ENCODE results near the gene PCGF3. TPM values are rescaled to one million over a fixed set of nuclear protein-coding genes. Genes with fewer than 3 reads are reported as not detected.

Gene PCGF3
- total and polyA plus RNA-seq, 10 of the 15 experiments (the other 5 are each of a cell fraction or from before 2014, with no cell fraction given), result 2.2 to 43.8 (median 15.9) TPM

DNA sequence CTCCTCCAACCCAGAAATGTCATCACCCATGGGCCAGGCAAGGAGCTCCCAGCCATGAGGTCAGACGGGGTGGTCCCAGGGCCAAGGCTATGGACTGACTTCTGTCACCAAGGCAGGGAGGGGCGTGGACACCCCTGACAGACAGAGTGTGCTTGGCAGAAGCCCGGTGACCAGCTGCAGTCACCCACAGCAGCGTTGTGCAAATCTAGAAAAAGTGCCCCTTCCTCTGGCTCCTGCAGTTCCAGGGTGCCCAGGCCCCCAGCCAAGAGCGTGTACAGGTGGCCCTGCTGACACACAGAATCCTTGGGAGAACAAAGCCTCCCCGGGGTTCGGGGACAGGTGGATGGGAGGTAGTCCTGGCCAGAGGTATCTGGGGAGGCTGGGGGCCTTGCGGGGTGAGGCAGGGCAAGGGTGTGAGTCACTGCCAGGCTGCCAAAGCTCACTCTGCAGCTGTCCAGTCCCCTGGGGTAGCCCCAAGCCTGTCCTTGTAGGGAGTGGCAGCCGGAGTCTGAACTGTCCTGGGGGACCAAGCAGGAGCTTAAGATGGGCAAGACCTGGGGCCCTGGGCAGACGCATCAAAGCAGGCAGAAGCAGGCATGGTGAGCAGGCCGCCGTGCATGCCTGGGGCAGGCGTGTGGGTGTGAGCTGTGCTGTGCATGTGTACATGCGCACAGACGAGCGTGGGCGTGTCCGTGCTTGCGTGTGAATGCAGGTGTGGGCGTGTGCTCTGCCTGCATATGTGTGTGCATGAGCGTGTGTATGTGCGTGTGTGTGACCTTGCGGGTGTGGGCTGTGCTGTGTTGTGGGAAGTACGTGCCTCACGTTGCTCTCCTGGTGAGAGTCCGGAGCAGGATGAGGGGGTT, 28.0 kb upstream of the PCGF3 start (continued):
- TF ChIP-seq, protein P1, sequence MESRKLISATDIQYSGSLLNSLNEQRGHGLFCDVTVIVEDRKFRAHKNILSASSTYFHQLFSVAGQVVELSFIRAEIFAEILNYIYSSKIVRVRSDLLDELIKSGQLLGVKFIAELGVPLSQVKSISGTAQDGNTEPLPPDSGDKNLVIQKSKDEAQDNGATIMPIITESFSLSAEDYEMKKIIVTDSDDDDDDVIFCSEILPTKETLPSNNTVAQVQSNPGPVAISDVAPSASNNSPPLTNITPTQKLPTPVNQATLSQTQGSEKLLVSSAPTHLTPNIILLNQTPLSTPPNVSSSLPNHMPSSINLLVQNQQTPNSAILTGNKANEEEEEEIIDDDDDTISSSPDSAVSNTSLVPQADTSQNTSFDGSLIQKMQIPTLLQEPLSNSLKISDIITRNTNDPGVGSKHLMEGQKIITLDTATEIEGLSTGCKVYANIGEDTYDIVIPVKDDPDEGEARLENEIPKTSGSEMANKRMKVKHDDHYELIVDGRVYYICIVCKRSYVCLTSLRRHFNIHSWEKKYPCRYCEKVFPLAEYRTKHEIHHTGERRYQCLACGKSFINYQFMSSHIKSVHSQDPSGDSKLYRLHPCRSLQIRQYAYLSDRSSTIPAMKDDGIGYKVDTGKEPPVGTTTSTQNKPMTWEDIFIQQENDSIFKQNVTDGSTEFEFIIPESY (IDR thresholded peaks at IDR 0.05), result peak; percentile 84
- TF ChIP-seq BHLHE40 (IDR thresholded peaks at IDR 0.05; ENCODE audit: borderline replicate concordance in 1 of 2, low read depth in 2 of 2, low read length in 1 of 2) (peak; percentile 18 to 55; a peak in 1 of 4 replicates), PAX5 (IDR thresholded peaks at IDR 0.05; ENCODE audit: borderline replicate concordance, low read depth, low read length) (peak; percentile 64; the same call in 1 of the 2 replicates), HDGF (IDR thresholded peaks at IDR 0.05) (peak; percentile 78)

DNA sequence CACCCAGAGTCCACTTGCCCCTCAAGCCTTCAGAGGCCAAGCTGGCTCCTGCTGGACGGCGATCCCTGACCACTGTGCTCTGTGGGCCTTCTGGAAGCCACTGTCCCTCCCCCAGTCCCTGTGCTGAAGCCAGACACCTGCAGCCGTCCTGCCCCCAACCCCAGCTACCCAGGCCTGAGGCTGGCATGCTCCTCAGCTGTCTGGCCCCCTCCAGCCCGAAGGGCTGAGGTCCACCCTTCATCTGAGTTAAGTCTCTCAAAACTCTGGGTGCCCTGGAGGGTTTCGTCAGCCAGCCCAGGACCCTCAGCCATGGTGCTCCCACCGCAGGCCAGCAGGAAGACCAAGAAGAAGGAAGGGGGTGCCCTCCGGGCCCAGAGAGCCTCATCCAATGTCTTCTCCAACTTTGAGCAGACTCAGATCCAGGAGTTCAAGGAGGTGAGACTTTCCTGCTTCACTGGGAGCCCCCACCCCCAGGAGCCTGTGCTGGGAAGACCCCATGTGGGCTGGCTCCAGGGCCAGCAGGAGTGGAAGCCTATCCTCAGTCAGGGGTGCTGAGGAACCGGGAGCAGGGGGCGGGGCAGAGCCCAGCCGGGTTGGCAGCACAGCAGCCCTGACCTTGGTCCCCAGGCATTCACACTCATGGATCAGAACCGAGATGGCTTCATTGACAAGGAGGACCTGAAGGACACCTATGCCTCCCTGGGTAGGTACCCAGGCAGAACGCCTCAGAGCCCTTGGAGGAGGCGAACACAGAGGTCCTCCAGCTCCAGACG, 27.1 kb upstream of the PCGF3 start:
- DNase-seq (ENCODE audit: low read depth, low spot score) (no peak), FAIRE-seq (no peak), ATAC-seq (no peak)
- no peaks in the 10 kb centered on the region for H3K27me3 ChIP-seq (replicated peaks in 1 of 2; ENCODE audit: control insufficient read depth in 2 of 2, insufficient read depth in 2 of 2, low read length in 1 of 2)
- no TSS peak for BruUV-seq (replicated peaks)
- H3K9me3 ChIP-seq (replicated peaks; ENCODE audit: control insufficient read depth, insufficient read depth, low read length), result no peaks in the 10 kb centered on the region
- intact Hi-C loops (cut with micrococcal nuclease; ENCODE audit: unreplicated experiment) (loop anchor here (10.0 kb wide), 3 partner anchors 204 to 434 kb away; partner anchors contain the start of genes GAK and TMEM175), in situ Hi-C loops (cut with MboI) (no loop called here)
- no peak overlapping the region for H3K4me2 ChIP-seq (ENCODE audit: control insufficient read depth, insufficient read depth)
- ChIA-PET POLR2A (no interaction called here), CTCF (interaction anchor here (0.8 to 2.1 kb wide), 5 partner anchors 14 to 308 kb away, joined by 3 to 5 read pairs (median 3); partner anchors contain the start of gene IDUA), RAD21 (ENCODE audit: unreplicated experiment) (no interaction called here), SMC1A (ENCODE audit: uncharacterized antibody, unreplicated experiment) (interaction anchor here (1.4 kb wide), 1 partner anchor 72 kb away, joined by 3 read pairs; no protein-coding TSS in a partner anchor)
- peaks cover 18% of the 10 kb centered on the region for H3K79me2 ChIP-seq (ENCODE audit: control insufficient read depth, insufficient read depth, low read length)
- WGBS (ENCODE audit: insufficient coverage, insufficient replicate concordance, low lambda C conversion rate, missing lambda C conversion rate), result 80% methylated on average over 12 of the region's 14 CpGs
- H2AFZ ChIP-seq (ENCODE audit: control insufficient read depth, low read depth, low read length), result no peak overlapping the region
- no peaks in the 10 kb centered on the region for H3K36me3 ChIP-seq (ENCODE audit: control insufficient read depth in 2 of 2, insufficient read depth in 2 of 2, low read length in 1 of 2)
- H3K27ac ChIP-seq (ENCODE audit: control insufficient read depth, insufficient read depth), result no peak overlapping the region
- no peak overlapping the region for H3K9ac ChIP-seq (ENCODE audit: control insufficient read depth, insufficient read depth, low read length)
- no peaks in the 10 kb centered on the region for H4K20me1 ChIP-seq (ENCODE audit: control insufficient read depth, insufficient read depth)
- no peak overlapping the region for H3K4me3 ChIP-seq
- peaks cover 38% of the 10 kb centered on the region for H3K4me1 ChIP-seq (ENCODE audit: control insufficient read depth, insufficient read depth, low read length)
- TF ChIP-seq SMC3 (IDR thresholded peaks at IDR 0.05; ENCODE audit: borderline replicate concordance, low read length), result no peak
- no peak for TF ChIP-seq EZH2 (IDR thresholded peaks at IDR 0.05; ENCODE audit: borderline replicate concordance, control insufficient read depth, low read depth, low read length)
- no peak for TF ChIP-seq IRF4 (IDR thresholded peaks at IDR 0.05; ENCODE audit: low read depth, low read length)
- no peak for TF ChIP-seq CBX3 (IDR thresholded peaks at IDR 0.05; ENCODE audit: borderline replicate concordance, low read depth)
- TF ChIP-seq, protein P2, sequence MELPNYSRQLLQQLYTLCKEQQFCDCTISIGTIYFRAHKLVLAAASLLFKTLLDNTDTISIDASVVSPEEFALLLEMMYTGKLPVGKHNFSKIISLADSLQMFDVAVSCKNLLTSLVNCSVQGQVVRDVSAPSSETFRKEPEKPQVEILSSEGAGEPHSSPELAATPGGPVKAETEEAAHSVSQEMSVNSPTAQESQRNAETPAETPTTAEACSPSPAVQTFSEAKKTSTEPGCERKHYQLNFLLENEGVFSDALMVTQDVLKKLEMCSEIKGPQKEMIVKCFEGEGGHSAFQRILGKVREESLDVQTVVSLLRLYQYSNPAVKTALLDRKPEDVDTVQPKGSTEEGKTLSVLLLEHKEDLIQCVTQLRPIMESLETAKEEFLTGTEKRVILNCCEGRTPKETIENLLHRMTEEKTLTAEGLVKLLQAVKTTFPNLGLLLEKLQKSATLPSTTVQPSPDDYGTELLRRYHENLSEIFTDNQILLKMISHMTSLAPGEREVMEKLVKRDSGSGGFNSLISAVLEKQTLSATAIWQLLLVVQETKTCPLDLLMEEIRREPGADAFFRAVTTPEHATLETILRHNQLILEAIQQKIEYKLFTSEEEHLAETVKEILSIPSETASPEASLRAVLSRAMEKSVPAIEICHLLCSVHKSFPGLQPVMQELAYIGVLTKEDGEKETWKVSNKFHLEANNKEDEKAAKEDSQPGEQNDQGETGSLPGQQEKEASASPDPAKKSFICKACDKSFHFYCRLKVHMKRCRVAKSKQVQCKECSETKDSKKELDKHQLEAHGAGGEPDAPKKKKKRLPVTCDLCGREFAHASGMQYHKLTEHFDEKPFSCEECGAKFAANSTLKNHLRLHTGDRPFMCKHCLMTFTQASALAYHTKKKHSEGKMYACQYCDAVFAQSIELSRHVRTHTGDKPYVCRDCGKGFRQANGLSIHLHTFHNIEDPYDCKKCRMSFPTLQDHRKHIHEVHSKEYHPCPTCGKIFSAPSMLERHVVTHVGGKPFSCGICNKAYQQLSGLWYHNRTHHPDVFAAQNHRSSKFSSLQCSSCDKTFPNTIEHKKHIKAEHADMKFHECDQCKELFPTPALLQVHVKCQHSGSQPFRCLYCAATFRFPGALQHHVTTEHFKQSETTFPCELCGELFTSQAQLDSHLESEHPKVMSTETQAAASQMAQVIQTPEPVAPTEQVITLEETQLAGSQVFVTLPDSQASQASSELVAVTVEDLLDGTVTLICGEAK (IDR thresholded peaks at IDR 0.05; ENCODE audit: borderline replicate concordance), result no peak
- no peak for TF ChIP-seq WRNIP1 (IDR thresholded peaks at IDR 0.05; ENCODE audit: borderline replicate concordance, low read depth, low read length)
- TF ChIP-seq BHLHE40 (IDR thresholded peaks at IDR 0.05; ENCODE audit: borderline replicate concordance in 1 of 2, low read depth in 2 of 2, low read length in 1 of 2), result no peak
- TF ChIP-seq RAD21 (IDR thresholded peaks at IDR 0.05; ENCODE audit: insufficient read depth, low read depth, low read length), result no peak

Measured in GM12878 (cell line).